Neural progenitor cell (in vitro differentiated cells): Measurements from ENCODE around the gene GRID1. TPM values are rescaled to one million over a fixed set of nuclear protein-coding genes. Genes with fewer than 3 reads are reported as not detected.

ENCODE experiments used
- DNase-seq: peaks from one replicate; pipeline ENCODE4 v3.0.0-alpha.2; 2016; ENCODE audit warnings: low spot score
- H2AFZ ChIP-seq: fragments of 200-600 bp; sonication (generic); replicated peaks from 2 replicates; pipeline ENCODE4 v1.6.1; 2016; ENCODE audit warnings: antibody characterized with exemption
- H3F3A ChIP-seq: fragments of 200-600 bp; sonication (generic); 2 replicates; pipeline ENCODE4 v1.6.1; 2016; ENCODE audit warnings: antibody characterized with exemption, low read depth
- H3K27ac ChIP-seq: fragments of 200-600 bp; sonication (generic); 2 replicates; pipeline ENCODE4 v1.5.1; 2016; ENCODE audit warnings: mild to moderate bottlenecking
- H3K27me3 ChIP-seq: fragments of 200-600 bp; sonication (generic); 2 replicates; pipeline ENCODE4 v1.6.1; 2016; ENCODE audit warnings: mild to moderate bottlenecking, moderate library complexity
- H3K36me3 ChIP-seq: fragments of 200-600 bp; sonication (generic); 2 replicates; pipeline ENCODE4 v1.5.1; 2016
- H3K4me1 ChIP-seq: fragments of 200-600 bp; sonication (generic); 2 replicates; pipeline ENCODE4 v1.6.1; 2016; ENCODE audit warnings: mixed run types
- H3K4me2 ChIP-seq: fragments of 200-600 bp; sonication (generic); 2 replicates; pipeline ENCODE4 v1.6.1; 2016
- H3K4me3 ChIP-seq: fragments of 200-600 bp; sonication (generic); 2 replicates; pipeline ENCODE4 v1.5.1; 2016
- H3K79me2 ChIP-seq: fragments of 200-600 bp; sonication (generic); 2 replicates; pipeline ENCODE4 v1.6.1; 2016; ENCODE audit warnings: low read depth
- H3K9ac ChIP-seq: fragments of 200-600 bp; sonication (generic); 2 replicates; pipeline ENCODE4 v1.6.1; 2016
- H3K9me3 ChIP-seq: fragments of 200-600 bp; sonication (generic); 2 replicates; pipeline ENCODE4 v1.5.1; 2016; ENCODE audit warnings: low read depth
- H4K20me1 ChIP-seq: fragments of 200-600 bp; sonication (generic); 2 replicates; pipeline ENCODE4 v1.6.1; 2016; ENCODE audit warnings: low read depth
- H3K27ac Mint-ChIP-seq: 3 replicates; pipeline ENCODE4 v1.8.0; 2021; ENCODE audit warnings: mixed read lengths
- H3K27me3 Mint-ChIP-seq: 2 replicates; pipeline ENCODE4 v1.8.0; 2022; ENCODE audit warnings: low read depth, mild to moderate bottlenecking, inconsistent platforms, moderate library complexity, mixed read lengths; ENCODE audit not compliant: insufficient read depth
- H3K36me3 Mint-ChIP-seq: 3 replicates; pipeline ENCODE4 v1.8.0; 2021; ENCODE audit warnings: mixed read lengths
- H3K4me1 Mint-ChIP-seq: 3 replicates; pipeline ENCODE4 v1.8.0; 2021; ENCODE audit warnings: mixed read lengths
- H3K4me3 Mint-ChIP-seq: 3 replicates; pipeline ENCODE4 v1.8.0; 2021; ENCODE audit warnings: mild to moderate bottlenecking, moderate library complexity, mixed read lengths
- H3K9me3 Mint-ChIP-seq: 3 replicates; pipeline ENCODE4 v1.8.0; 2020; ENCODE audit warnings: mixed read lengths
- CTCF ChIP-seq: fragments of 200-600 bp; sonication (generic); IDR thresholded peaks from 2 replicates; pipeline ENCODE4 v1.5.1; 2017; ENCODE audit warnings: antibody characterized with exemption, mild to moderate bottlenecking
- EZH2 ChIP-seq: fragments of 200-600 bp; sonication (generic); IDR thresholded peaks from 2 replicates; pipeline ENCODE4 v1.6.1; 2017; ENCODE audit warnings: antibody characterized with exemption, mild to moderate bottlenecking, moderate library complexity
- EZH2phosphoT487 ChIP-seq: fragments of 200-600 bp; sonication (generic); IDR thresholded peaks from 2 replicates; pipeline ENCODE4 v1.6.1; 2017; ENCODE audit warnings: antibody characterized with exemption
- total RNA-seq: library from RNA; depleted of rRNA; stranded (reverse); fragments of >200 nt; gene quantifications from 2 replicates; pipeline ENCODE4 v1.2.3, GENCODE V29; 2015; ENCODE audit warnings: low replicate concordance

GRID1 gene
- total RNA-seq, 1 donor from 2014 or later = not detected

GRCh38 chr10:85621562-85621961 is 745.0 kb downstream of the GRID1 start:
- Histone ChIP-seq H3K27me3 (no peaks in the 10 kb centered on the region), H3K79me2 (no peaks in the 10 kb centered on the region), H3F3A (no peaks in the 10 kb centered on the region), H3K27ac (no peak overlapping the region), H3K4me3 (no peak overlapping the region), H4K20me1 (no peaks in the 10 kb centered on the region), H3K36me3 (no peaks in the 10 kb centered on the region), H2AFZ (no peak overlapping the region), H3K9me3 (no peaks in the 10 kb centered on the region), H3K4me2 (no peak overlapping the region), H3K9ac (no peak overlapping the region), H3K4me1 (no peaks in the 10 kb centered on the region)
- TF ChIP-seq EZH2 (no peak), EZH2phosphoT487 (no peak), CTCF (no peak)
- Mint-ChIP-seq H3K27ac (no peak overlapping the region), H3K4me1 (peaks cover 4% of the 10 kb centered on the region), H3K4me3 (no peak overlapping the region), H3K27me3 (peaks cover 5% of the 10 kb centered on the region), H3K36me3 (no peaks in the 10 kb centered on the region), H3K9me3 (no peaks in the 10 kb centered on the region)
- no peak for DNase-seq

- Histone ChIP-seq H3K36me3 (no peaks in the 10 kb centered on the region), H3K9ac (no peak overlapping the region), H3F3A (no peaks in the 10 kb centered on the region), H3K4me1 (no peaks in the 10 kb centered on the region), H3K27ac (no peak overlapping the region), H3K27me3 (no peaks in the 10 kb centered on the region), H3K9me3 (no peaks in the 10 kb centered on the region), H3K4me3 (no peak overlapping the region), H3K4me2 (no peak overlapping the region), H3K79me2 (no peaks in the 10 kb centered on the region), H4K20me1 (no peaks in the 10 kb centered on the region), H2AFZ (no peak overlapping the region)
- Mint-ChIP-seq H3K9me3 (no peaks in the 10 kb centered on the region), H3K27me3 (peaks cover 5% of the 10 kb centered on the region), H3K27ac (no peak overlapping the region), H3K4me1 (peaks cover 6% of the 10 kb centered on the region), H3K36me3 (no peaks in the 10 kb centered on the region), H3K4me3 (no peak overlapping the region)
- DNase-seq = no peak
- TF ChIP-seq EZH2phosphoT487 (no peak), EZH2 (no peak), CTCF (no peak)
These were observed 745.8 kb downstream of the GRID1 start for GRCh38 chr10:85620807-85621206.

DNA sequence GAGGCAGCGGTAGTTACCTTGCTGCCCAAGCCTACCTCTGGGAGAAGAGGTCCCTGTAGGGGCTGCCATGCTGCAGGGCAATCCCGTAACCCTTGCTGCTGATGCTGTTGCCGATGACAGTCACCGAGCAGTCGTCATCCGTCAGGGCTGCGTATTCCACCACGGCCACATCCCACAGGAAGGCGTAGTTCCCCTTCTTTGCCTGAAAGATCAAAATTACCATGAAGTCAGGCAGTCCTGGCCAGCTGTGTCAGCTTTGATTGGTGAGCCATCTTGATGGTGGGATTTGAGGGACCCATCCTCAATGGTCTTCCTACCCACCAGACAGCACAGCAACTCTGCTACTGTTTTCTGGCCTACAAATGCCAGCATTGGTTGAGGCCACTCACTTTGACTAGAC is 746.8 kb downstream of the GRID1 start:
- DNase-seq = no peak
- no peak overlapping the region for H3K4me2 ChIP-seq
- H3K9me3 ChIP-seq = no peaks in the 10 kb centered on the region
- H2AFZ ChIP-seq = no peak overlapping the region
- no peaks in the 10 kb centered on the region for H3K27me3 ChIP-seq
- H3K27ac ChIP-seq = no peak overlapping the region
- H3K27me3 Mint-ChIP-seq = peaks cover 7% of the 10 kb centered on the region
- H3K4me3 ChIP-seq = no peak overlapping the region
- H3K4me3 Mint-ChIP-seq = peak overlapping the region; percentile 21
- no peak overlapping the region for H3K27ac Mint-ChIP-seq
- H3K36me3 Mint-ChIP-seq = no peaks in the 10 kb centered on the region
- no peaks in the 10 kb centered on the region for H3K79me2 ChIP-seq
- H3K9ac ChIP-seq = no peak overlapping the region
- no peaks in the 10 kb centered on the region for H3K9me3 Mint-ChIP-seq
- H3K4me1 ChIP-seq = no peaks in the 10 kb centered on the region
- no peaks in the 10 kb centered on the region for H4K20me1 ChIP-seq
- H3K4me1 Mint-ChIP-seq = peaks cover 3% of the 10 kb centered on the region
- H3F3A ChIP-seq = no peaks in the 10 kb centered on the region
- no peaks in the 10 kb centered on the region for H3K36me3 ChIP-seq
- no peak for TF ChIP-seq EZH2phosphoT487
- TF ChIP-seq CTCF = no peak
- TF ChIP-seq EZH2 = no peak

- Mint-ChIP-seq H3K36me3 (no peaks in the 10 kb centered on the region), H3K4me3 (no peak overlapping the region), H3K4me1 (peaks cover 3% of the 10 kb centered on the region), H3K9me3 (no peaks in the 10 kb centered on the region), H3K27ac (no peak overlapping the region), H3K27me3 (peaks cover 7% of the 10 kb centered on the region)
- no peaks in the 10 kb centered on the region for H3K27me3 ChIP-seq
- no peak overlapping the region for H3K27ac ChIP-seq
- no peaks in the 10 kb centered on the region for H3K9me3 ChIP-seq
- no peak for DNase-seq
- H3K79me2 ChIP-seq = no peaks in the 10 kb centered on the region
- no peak overlapping the region for H2AFZ ChIP-seq
- no peaks in the 10 kb centered on the region for H4K20me1 ChIP-seq
- no peak overlapping the region for H3K9ac ChIP-seq
- no peaks in the 10 kb centered on the region for H3F3A ChIP-seq
- TF ChIP-seq CTCF (no peak), EZH2phosphoT487 (no peak), EZH2 (no peak)
- no peak overlapping the region for H3K4me3 ChIP-seq
- H3K36me3 ChIP-seq = no peaks in the 10 kb centered on the region
- no peak overlapping the region for H3K4me2 ChIP-seq
- H3K4me1 ChIP-seq = no peaks in the 10 kb centered on the region
These were observed 747.8 kb downstream of the GRID1 start for GRCh38 chr10:85618841-85619240.
